HEK293T (cell line): ENCODE results near the gene AKR1C8.

Source experiments
- BHLHE40 ChIP-seq: fragments of 450-650 bp; IDR thresholded peaks from 2 replicates; pipeline ENCODE4 v1.6.1; 2016; ENCODE audit warnings: mild to moderate bottlenecking, moderate library complexity, borderline replicate concordance
- HDGF ChIP-seq: fragments of 450-650 bp; IDR thresholded peaks from 2 replicates; pipeline ENCODE4 v1.6.1; 2017; ENCODE audit warnings: antibody characterized with exemption, borderline replicate concordance
- L3MBTL2 ChIP-seq: fragments of 450-650 bp; conservative IDR thresholded peaks from 2 replicates; pipeline ENCODE4 v1.6.1; 2016; ENCODE audit warnings: mild to moderate bottlenecking
- NFRKB ChIP-seq: fragments of 450-650 bp; IDR thresholded peaks from 2 replicates; pipeline ENCODE4 v1.6.1; 2016; ENCODE audit warnings: mild to moderate bottlenecking, moderate library complexity
- SUZ12 ChIP-seq: fragments of 450-650 bp; IDR thresholded peaks from 2 replicates; pipeline ENCODE4 v1.6.1; 2016; ENCODE audit warnings: mild to moderate bottlenecking

DNA sequence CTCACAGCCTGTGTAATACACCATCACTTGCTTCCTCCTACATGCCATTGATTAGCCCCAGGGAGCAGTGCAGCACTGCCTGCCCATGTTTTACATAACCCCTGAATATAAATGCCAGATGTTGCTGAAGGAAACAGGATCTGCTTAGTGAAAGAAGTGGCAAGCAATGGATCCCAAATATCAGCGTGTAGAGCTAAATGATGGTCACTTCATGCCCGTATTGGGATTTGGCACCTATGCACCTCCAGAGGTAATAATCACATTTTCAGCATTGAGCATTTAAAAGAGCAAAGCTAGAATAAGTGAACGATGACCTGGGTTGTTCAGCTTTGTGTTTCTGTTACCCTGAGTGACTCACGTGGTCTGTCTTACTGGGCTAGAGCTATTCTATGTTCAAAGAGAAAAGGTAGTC is 11.8 kb upstream of the AKR1C8 start, which contains the start of gene AKR1C4:
- TF ChIP-seq NFRKB, result no peak
- no peak for TF ChIP-seq SUZ12
- no peak for TF ChIP-seq HDGF
- no peak for TF ChIP-seq L3MBTL2
- no peak for TF ChIP-seq BHLHE40
